ENCODE measurements around the gene IL22RA1. TPM values are rescaled to one million over a fixed set of nuclear protein-coding genes. Genes with fewer than 3 reads are reported as not detected.

IL22RA1 gene
- total RNA-seq, 1 donor from 2014 or later: 0.21 TPM

GRCh38 chr1:24113641-24114033, 29.3 kb downstream of the IL22RA1 start:
- no peak for DNase-seq (ENCODE audit: low spot score)

- DNase-seq (ENCODE audit: low spot score): peak; percentile 80
Observed at GRCh38 chr1:24111996-24112779, 30.8 kb downstream of the IL22RA1 start, which contains the start of gene MYOM3. Gene MYOM3, minus strand, starts transcription at chr1:24112135. Its CDS starts 3,499 bp downstream, at chr1:24108636.

DNA sequence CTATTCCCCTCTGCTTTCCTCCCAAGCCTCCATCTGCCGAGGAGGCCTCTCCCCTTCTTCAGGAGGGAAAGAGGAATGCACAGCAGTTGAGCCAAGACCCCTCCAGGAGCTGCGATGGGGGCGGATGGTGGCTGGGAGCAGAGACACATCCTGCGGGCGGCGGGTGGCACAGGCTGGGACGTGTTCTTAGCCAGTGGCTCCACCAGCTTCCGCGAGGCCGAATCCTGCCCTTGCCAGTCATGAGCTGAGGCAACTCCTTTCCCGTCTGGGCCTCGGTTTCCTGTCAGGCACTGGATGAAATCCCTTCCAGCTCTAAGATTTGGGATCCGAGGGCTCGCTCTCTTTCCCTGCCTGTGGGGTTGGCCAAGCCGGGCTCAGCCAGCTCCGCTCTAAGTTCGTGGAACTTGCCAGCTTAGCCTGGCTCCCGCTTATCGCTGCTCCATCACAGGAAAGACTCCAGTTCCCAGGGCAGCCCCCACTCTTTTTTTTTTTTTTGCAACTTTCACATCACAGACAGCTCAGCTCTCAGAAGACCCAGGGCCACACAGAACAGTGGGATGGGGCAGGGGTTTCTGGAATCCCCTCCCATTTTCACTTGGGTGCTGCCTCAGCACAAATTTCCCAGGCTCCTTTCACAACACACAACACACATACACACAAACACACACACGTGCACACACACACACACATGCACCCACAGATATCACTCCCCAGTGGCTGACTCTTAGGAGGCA, 31.5 kb downstream of the IL22RA1 start:
- peak; percentile 75 for DNase-seq (ENCODE audit: low spot score)

- no peak for DNase-seq (ENCODE audit: low spot score)
Observed at GRCh38 chr1:24110642-24111261, 32.2 kb downstream of the IL22RA1 start.

GRCh38 chr1:24109686-24110475, 33.1 kb downstream of the IL22RA1 start:
- no peak for DNase-seq (ENCODE audit: low spot score)

DNA sequence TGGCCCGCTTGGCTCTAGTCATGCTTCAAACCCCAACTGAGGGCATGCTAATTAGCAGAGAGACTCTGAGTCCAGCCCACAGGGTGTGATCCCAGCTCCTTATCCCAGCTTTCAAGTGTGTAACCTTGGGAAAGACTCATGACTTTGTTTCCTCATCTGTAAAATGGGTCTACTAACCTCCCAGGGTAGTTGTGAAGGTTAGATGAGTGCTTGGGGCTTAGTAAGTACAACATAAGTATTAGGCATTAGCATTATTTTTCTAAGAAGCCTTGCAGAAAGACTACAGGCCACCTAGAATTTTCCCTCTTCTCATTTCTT, 33.8 kb downstream of the IL22RA1 start:
- DNase-seq (ENCODE audit: low spot score): no peak

GRCh38 chr1:24108334-24109165, 34.4 kb downstream of the IL22RA1 start:
- DNase-seq (ENCODE audit: low spot score): no peak

GRCh38 chr1:24107462-24108138, 35.3 kb downstream of the IL22RA1 start:
- DNase-seq (ENCODE audit: low spot score): no peak

GRCh38 chr1:24105368-24106160, 37.4 kb downstream of the IL22RA1 start:
- DNase-seq (ENCODE audit: low spot score): no peak

DNA sequence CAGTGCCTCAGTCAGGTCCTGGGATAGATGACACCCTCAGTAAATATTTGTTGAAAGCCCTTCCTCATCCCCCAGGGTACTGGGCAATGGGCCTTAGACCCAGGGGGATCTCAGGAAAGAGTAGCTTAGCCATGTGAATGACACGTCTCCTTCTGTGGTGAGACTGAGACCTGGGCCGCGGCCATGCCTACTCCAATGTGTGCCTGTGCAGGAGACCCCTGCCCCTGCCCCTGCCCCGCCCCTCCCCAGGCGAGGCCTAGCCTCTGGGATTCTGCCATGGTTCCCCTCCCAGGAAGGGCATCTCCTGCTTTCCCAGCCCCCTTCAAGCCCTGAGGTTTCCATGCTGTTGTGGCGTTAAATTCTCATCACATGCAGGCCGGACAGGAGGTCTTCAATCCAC, 38.1 kb downstream of the IL22RA1 start:
- no peak for DNase-seq (ENCODE audit: low spot score)

DNA sequence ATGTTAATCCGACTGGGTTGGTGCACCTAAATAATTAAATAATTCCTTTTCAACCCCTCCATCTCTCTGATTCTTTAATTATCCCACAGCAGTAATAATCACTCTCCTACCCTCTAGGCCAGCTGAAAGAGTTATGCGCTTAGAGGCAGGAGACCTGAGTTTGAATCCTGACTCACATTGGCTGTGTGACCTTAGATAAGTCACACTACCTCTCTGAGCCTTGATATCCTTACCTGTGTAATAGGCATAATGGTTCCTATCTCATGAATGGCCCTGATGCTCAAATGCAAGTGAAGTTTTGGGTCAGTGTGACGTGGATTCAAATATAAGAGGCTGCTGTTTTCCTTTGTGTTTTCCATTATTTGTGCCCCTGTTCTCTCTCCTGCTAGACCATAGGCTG, 39.1 kb downstream of the IL22RA1 start:
- DNase-seq (ENCODE audit: low spot score): no peak

DNA sequence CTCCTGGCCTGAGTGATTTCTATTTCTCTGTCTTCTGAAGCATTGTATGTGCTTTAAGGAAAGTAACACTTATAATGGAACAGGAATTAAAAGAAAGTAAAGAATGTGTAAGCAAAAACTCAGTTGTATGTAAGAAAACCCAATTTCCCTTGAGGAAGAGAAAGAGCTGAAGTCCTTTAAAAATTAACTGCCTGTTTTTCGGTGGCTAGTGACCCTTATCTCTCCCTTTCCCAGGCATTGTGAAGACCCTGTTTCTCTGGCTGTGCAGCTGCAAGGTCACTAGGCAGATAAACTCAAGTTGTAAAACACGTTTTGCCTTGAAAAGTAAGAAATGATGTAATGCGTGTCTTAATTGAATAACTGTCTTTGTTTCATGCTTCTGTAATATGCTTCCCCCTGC, 39.5 kb downstream of the IL22RA1 start:
- no peak for DNase-seq (ENCODE audit: low spot score)

DNA sequence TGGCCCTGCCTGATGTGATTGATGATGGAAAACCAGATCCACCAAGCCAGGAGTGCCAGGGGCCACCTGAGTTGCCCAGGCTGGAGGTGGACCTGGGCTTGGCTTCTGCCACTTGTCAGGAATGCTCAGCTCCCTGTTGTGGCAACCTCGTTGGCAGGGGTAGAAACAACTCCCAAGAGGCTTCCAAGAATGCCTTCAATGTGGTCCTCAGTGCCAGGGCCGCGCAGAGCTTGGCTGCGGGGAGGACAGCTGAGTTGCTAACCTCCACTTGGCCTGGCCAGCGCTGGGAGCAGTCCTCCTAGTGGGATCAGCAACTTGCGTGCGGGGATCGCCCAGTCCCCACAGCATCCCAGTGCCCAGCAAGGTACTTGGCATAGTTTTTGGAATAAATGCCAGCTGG, 40.0 kb downstream of the IL22RA1 start:
- DNase-seq (ENCODE audit: low spot score): no peak

GRCh38 chr1:24101796-24102586, 40.9 kb downstream of the IL22RA1 start:
- DNase-seq (ENCODE audit: low spot score): no peak

- DNase-seq (ENCODE audit: low spot score): no peak
Observed at GRCh38 chr1:24100945-24101737, 41.8 kb downstream of the IL22RA1 start.

DNA sequence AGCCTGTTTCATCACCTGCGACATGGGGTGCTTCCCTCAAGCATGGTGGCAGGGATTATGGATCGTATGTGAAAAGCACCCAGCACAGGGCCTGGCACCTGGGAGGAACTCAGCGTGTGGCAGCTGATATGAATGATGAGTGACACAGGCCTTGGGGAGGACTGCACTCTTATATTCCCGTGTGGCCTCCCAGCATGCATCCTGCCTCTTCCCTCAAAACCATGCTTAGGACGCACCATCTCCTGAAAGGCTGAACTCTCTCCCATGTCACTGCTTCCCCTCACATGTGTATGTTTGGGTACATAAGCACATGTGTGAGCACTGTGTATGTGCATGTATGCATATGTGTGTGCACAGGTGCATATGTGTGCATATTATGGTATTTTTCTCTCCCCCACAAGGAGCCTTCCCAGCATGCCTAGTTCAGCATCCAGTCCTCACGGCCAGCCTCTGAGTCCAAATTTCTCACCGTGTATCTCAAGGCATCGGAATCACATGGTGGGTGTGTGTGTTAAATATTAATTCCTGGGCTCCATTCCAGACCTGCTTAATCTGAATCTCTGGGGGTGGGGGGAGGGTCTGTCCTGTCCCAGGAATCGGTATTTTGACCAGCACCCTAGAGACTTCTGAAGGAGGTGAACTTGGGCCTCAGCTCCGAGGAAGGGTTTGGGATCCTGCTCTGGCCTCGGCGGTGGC, 43.8 kb downstream of the IL22RA1 start:
- DNase-seq (ENCODE audit: low spot score): no peak

DNA sequence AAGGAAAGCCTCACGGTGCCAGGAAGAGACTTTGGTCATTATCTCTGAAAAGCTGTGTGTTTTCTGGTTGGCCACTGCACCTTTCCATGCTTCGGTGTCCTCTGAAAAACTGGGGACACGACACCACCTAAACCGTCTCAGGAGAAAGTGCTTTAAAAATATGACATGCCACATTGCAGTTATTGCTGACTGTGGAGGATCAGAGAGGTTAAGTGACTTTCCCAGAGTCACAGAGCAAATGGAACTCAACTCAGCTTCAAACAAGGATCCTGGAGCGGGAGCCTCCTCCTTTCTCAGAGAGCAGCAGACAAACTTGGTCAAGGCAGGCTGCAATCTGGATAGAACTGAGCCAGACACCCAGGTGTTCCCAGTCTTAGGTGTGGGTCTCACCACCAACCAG, 44.8 kb downstream of the IL22RA1 start:
- DNase-seq (ENCODE audit: low spot score): no peak

Data from ureter (tissue), 1 donor.